IPS-NIHi7 (cell line): ENCODE data around the gene ARHGEF37.

Source experiments
- DNase-seq: peaks from one replicate; pipeline ENCODE4 v3.0.0; 2012; ENCODE audit warnings: mixed read lengths; ENCODE audit errors: extremely low spot score

The ARHGEF37 gene

DNA sequence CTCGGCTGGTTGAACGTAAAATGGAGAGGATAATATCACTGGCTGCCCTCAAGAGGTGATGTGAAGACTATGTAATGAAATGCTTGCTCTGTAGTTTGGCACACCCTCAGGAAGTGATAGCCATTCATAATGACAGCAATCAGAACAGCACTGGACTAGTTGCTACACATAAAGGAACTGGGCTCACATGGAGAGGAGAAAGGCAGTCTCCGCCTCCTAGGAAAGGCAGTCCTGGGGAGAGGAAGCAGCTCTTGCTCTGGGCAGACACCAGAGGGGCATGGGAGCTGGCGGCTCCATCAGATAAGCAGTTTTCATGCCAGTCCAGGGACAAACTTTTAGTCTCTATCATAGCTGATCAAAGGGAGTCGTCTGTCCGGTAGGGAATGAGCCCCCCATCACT is 46.9 kb downstream of the ARHGEF37 start:
- no peak for DNase-seq

DNA sequence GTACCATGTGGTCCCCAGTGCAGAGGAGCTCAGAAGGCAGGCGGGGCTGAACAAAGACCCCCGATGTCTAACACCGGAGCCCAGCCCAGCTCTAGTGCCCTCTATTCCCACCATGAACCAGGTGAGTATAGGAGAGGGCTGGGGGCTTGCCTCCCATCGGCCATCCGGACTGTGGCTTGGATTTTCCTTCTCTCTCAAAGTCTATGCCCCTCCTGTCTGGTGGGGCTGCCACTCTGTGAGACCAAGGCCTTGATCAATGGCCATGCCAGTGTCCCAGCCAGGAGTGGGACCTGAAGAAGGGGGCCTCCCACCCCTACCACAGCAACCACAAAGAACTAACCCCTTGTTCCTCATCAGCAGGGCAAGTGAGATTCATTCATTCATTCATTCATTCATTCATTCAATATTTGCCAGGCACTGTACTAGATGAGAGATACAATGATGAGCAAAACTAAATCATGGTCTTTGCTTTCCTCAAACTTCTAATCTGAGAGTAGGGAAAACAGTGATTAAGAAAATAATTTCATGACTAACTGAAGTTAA is 47.6 kb downstream of the ARHGEF37 start:
- DNase-seq: no peak

DNA sequence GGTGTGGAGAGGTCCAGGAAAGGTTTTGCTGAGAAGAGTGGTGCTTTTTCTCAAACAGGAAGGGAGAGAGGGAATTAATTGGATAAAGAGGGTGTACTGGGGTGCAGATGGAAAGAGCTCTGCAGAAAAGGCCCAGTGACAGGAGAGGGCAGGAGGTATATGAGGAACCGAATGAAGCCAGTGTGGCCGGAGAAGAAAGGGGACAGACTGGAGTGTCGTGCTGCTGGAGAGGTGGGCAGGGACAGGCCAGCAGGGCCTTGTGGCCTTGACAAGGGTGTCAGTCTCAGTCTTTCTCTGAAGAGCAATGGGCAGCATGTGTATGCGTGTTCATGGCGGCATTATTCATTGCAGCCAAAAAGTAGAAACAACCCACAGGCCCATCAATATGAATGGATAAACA is 48.1 kb downstream of the ARHGEF37 start:
- DNase-seq: no peak

DNA sequence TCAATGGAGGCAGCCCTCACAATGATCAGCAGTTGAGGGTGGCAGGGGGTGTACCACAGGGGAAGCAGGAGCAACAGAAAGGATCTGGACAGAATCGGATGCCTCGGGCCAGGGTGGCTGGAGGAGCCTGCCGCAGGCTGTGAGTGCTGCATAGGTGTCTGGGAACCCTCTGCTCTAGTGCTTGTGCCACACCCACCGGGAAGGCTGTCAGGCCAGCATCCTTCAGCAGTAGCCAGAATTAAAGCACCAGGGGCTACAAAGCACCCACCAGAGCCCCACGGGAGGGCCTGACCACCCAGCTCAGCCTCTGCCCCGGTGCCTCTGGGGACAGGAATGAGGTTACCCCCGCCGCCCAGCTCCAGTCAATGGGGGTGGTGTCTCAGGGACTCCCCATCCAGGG is 49.0 kb downstream of the ARHGEF37 start:
- no peak for DNase-seq

DNA sequence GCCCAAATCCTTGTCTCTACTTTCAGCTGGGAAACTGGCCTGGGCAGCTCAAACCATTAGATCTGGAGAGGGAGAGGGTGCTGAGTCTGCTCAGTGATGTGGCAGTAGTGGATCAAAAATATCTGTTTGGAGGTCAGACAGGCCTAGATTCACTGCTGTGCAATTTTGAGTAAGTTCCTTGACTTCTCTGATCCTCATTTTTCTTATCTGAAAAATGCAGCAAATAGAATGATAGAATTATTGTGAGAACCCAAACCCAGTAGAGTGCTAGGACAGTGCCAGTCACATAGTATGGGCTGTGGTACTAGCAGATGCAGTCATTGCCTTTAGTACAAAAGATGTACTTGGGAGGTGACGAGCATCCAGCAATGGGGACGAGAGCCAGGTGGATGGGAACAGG is 50.2 kb downstream of the ARHGEF37 start:
- no peak for DNase-seq

DNA sequence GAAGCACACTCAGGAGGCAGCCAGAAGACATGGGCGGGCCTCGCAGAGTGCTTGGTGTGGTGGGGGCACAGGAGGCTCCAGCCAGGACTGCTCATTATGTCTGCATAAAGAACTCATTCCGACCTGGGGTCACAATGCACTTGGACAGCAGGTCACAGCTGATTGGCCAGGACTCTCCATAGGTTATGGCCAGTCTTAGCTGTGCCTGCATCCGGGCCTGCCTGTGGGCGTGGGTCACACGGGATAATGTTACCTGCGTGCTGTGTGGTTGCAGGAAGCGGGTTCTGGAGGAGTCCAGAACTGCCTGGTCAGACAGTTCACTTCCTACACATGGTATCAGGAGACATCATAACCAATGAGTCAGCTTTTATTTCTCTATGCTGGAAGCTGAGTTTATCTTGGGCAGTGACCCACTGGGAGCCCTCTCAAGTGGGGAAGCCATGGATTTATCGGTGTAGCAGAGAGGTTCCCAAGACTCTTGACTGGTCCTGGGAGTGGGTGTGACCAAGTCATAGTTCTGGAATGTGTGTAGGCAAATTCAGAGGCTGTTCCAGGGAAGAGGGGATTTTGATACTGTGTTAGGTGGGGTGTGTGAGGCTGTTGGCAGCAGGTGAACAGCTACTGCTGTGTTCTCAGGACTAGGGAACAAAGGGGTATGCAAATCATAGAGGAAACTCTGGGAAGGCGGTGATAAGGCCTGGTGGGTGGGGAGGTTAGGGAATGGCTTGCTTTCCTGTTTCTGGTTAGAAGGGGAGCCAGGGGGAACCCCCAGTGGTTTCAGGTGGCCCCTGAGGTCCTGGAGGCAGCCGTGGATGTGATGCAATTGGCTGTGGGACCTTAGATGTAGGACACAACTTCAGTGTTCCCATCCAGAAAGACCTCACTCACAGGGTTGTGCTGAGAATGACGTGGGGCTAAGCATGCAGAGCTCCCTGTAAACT is 51.3 kb downstream of the ARHGEF37 start:
- DNase-seq: peak; percentile 50

DNA sequence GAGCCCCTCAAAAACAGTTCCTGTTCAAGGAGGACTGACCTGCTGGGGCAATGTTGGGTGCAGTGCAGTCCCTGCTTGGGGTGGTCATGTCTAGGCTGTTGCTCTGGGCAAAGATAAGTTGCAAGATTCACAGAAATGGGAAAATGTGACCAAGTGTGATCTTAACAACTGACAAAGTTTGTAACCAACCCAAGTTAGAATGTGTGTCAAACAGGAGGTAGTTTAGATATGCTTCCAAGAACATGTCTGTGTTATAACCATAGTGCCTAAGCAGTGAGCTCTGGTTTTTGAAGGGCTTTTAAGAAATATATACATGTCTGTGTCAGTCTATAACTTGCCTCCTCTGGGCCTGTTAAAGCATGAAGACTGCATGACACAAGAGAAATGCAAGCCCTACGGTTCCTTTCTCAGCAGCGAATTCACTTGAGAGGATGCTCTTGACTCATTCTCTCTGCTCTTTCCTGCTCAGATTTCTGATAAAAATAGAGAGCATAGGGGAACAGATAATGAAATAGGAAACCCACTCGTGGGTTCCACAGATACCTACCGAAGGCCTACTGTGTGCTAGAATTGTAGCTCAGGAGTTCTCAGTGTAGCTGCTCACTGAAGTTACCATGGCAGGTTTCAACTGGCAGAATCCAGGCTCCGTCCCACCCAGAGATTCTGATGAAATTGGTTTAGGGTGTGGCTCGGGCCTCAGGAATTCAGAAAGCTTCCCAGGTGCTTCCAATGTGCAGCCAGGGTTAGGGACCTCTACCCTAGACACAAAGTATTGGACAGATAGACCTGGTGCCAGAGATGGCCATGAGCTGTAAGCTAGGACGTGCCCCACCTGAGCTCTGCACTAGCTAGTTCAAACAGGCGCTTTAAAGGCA is 52.4 kb downstream of the ARHGEF37 start:
- no peak for DNase-seq

DNA sequence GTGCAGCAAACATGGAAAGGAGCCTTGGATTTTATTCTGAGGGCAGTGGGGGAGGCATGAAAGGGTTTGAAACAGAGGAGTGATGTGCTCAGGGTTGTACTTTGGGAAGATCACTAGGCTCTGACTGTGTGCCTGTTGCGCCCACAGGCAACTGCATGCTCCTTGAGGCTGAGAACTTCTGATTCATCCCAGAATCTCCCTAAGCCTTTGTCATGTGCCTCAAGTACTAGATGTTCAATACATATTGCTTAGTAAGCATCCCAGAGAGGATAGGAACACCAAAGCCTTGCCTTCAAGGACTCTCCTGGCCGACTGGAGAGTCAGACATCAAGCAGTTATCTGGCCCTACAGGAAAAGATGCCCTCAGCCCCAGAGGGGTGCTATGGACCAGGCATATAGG is 54.1 kb downstream of the ARHGEF37 start:
- DNase-seq: no peak

DNA sequence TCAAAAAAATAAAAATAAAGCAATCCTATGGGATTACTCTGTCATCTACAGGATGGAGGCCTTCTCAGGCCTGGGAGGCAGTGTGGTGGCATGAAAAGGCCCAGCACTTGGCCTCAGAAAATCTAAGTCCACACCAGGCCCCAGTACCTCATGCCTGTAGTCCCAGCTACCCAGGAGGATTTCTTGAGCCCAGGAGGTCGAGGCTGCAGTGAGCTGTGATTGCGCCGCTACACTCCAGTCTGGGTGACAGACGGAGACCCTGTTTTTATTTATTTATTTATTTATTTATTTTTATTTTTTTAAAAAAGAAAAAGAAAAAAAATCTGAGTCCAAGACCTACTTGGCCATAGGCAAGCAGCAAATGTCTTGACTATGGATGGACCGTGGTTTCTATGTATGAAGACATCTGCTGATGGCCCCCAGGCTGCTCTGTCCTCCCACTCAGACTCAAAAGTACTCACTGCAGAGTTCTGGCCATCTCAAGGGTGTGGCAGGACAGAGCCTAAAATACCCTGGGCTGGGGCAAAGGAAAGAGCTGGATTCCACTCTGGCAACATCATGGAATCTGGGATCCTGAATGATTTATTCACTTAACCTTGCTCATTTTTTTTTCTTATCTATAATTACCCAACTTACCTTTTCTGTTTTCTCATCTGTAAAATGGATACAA is 55.0 kb downstream of the ARHGEF37 start:
- DNase-seq: no peak

DNA sequence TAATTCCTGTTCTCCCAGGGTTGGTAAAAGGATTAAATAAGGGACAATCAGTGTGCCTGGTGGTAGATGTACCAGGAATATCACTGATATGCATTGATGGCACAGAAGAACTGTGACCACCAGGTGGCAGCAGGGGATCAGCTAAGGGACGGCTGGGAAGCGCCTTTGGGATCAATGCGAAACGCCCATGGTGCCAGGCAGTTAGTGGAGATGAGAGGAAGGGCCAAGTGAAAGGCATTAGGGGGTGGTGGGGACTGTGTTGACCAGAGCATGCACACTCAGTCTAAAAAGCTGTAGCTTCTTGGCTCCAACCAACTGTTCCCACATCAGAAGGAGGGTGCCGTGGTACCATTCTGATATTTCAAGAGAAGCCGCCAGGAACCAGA is 55.6 kb downstream of the ARHGEF37 start:
- DNase-seq: peak; percentile 84

DNA sequence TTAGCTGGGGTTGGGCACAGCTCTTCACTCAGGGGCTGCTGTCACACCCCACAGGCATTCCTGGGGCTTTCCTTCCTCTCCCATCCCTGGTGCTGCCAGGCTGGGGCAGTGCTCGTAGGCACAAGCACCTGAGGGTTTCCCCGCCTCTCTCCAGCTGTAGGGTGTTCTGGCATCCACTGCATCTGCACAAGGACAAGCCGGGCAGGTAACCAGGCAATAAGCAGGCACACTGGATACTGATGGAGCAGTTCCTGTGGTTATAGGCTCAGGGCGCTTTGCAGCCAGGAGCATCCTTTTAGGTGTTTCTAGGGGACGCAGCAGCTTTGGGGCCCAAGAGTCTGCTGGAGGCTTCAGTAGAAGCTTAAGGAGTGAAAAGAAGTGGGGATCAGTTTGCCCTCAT is 56.8 kb downstream of the ARHGEF37 start:
- no peak for DNase-seq

DNA sequence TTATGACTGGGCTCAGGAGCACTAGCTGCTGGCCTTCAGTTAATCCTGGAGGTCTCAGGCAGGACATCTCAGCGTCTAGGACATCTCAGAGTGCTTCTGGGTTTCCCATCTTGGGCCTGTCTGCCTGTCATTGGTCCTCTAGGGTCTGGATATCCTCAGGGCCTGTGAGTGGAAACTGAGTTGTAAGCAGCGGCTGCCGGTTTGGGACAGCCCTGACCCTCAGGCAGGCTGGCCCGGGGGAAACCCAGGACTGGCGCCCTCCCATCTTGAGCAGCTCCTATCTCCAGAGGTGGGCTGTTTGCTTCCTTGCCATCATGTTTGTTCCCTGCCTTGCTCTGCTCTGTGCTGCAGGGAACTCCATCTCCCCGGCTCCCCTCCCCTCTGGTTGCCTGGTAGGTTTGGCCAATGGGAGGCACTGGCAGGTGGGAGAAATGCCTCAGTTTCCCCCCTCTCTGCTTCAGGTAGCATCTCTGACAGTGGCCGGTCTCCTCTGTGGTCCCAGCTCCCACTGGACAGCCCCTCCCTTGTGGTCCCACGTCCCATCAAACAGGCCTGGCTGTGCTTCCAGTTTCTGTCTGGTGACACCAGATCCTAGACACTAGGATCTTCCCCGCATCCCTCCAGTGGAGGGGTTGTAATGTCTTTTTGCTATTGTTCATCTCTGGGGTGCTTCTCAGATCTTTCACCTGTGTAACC is 57.4 kb downstream of the ARHGEF37 start:
- no peak for DNase-seq

DNA sequence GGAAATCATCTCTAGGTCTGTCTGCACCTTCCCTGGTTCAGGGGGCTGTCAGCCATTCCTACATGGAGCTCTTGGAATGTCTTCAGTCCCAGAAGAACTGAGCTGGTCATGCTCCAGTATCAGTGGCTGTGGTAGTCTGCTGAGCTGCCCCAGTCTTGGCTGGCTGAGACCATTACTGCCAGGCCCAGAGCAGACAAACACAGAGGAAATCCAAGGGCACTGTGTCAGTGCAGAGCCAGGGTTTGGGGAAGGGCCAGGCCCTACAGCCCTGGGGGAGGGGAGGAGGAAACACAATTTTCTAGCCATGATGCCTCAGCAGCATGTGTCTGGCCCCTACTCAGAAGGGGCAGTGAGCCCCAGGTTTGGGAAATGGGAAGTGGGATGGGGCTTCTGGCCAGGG is 58.4 kb downstream of the ARHGEF37 start:
- no peak for DNase-seq

DNA sequence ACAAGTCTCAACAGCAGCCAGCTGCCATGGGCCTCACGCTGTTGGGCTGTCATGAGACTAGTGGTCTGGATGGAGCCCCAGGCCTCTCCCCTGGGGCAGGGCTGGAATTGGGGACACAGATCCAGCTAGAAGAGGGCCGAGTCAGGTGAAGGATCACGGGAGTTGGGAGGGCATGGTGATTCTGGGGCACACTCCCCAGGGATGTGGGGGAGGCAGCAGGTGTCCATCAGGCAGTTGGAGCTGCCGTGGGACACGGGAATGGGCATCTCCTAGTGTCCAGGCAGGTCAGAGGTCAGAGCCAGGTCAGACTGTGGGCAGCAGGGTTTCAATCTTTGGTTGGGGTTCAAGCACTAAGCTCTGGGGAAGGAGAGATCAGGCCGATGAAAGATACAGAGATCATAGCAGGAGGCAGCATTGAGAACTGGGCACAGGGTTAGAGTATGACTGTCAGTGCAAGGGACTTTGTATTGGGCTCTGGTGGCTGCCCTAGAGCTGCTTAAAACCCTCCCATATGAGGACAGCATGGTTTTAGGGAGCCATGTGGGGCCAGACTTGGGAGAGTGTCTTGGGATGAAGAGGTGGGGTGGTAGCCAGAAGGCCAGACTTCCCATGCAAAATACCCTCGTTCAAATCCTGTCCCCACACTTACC is 59.2 kb downstream of the ARHGEF37 start:
- no peak for DNase-seq

DNA sequence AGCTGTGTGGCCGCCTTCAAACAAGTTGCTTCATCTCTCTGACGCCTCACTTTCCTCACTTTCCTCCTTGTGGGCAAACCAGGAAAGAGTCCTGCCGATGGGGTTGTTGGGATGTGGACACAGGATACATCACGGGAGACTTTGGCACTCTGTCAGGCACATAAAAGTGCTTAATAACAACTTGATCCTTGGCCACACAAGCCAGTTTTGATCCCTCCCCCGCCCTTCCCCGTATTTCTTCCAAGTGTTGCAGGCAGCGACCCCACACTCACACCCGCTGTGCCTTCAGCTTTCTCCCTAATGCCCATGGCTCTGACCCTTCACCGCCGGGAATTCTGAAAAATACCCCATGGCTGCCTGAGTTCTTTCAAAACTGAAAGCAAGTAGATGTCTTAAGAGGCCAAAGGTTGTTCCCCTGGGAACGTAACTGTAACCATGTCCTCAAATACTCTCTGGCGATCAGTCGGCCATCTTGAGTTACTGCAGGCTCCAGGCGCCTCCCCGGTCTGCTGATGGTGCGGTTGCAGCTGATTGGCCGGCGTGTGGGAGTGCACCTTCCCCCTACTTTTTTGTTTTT is 59.8 kb downstream of the ARHGEF37 start:
- DNase-seq: no peak

DNA sequence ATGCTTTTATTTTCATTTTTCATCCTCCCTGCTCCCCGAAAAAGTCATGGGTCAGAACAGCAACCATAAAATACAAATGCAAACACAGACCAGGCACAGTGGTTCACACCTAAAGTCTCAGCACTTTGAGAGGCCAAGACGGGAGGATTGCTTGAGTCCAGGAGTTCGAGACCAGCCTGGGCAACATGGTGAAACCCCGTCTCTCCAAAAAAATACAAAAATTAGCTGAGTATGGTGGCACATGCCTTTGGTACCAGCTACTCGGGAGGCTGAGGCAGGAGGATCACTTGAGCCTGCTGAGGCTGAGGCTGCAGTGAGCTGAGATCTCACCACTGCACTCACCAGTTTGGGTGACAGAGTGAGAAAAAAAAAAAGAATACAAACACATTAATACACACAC is 60.3 kb downstream of the ARHGEF37 start:
- DNase-seq: no peak

DNA sequence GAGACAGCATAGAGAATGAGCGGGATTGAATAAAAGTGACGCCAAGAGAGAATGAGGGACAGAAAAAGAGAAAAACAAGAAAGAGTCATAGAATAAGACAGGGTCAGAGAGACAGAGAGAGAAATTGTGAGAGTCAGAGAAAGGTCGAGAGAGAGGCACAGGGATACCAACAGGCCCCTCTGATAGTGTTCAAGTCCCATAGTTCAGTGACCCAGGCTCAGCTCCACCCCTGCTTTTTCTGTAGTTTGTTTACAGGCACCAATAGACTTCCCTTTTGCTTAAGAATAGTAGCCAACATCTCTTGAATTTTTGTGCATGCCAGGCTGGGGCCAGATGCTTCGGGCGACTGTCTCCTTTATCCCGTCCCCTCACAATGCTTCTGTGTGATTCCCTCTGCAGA is 62.5 kb downstream of the ARHGEF37 start:
- DNase-seq: no peak

DNA sequence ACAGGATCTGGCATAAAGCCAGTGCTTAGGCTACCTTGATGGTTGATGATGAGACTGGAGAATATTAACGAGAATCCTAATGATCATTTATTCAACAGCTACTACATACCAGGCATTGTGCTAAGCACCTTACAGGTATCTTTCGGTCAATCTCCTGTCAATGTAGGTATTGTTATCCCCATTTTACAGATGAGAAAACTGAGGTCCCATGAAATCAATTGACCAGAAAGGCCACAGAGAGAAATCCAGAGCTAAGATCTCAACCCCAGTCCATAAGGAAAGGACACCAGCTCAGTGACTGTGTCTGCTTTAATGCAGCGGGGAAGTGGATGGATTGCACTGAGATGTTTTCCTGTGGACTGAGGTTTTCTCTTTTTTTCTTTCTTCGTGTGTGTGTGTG is 63.3 kb downstream of the ARHGEF37 start:
- no peak for DNase-seq

DNA sequence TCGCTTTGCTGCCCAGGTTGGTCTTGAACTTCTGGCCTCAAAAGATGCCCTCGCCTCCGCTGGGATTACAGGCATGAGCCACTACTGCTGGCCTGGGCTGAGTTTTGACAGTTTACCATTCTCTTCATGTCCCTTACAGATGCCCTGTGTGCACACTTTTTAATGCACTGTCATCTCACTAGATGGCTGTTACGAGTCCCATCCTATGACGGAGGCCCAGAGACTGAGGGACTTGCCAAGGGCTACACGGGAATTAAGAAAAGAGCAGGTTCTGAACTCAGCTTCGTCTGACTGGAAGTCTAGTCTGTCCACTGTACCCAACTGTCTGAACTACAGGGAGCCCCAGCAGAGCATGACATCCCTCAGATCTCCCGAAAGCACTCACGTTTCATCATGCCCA is 63.9 kb downstream of the ARHGEF37 start:
- no peak for DNase-seq

DNA sequence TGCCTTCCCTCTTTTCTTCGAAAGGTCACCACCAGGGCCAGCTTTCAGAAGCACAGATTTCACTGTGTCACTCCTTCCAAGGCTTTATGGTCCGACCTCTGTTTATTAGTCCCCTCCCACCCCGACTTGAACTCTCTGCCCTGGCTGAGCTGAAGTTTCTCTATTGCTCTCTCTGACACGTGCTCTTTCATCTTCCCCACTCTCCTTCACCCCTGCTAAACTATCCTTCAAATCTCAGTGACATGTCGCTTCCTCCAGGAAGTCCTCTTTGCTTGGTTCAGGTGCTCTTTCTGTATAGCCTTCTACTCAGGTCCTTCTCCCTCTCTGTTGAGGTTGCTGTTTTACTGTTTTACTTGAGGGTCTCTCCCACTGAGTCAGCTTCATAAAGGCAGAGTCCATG is 64.4 kb downstream of the ARHGEF37 start:
- no peak for DNase-seq

DNA sequence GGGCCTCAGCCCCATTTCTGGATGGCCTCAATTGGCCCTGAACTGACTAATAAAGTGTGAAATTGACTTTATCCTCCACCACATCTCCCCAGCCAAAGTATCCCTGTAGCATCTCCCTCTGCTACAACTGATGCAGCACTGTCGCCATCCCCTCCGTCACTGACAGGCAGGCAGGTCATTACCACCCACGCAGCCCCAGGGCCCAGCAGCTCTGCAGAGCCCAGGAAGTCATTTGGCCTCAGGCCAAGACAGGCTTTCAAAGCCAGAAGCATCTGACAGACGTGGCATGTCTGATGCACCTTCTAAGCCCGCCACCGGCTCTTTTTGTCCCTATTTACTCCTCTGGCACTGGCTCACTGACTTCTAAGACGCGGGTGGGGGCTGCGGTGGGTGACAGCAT is 65.3 kb downstream of the ARHGEF37 start:
- DNase-seq: no peak
